GM13977 (cell line): ENCODE data around the gene ZNF771.
A peak's percentile ranks its signal among the peaks of the same experiment; 100 is the strongest.
"Not testable (repeated sequence)": the region's sequence is repeated elsewhere in the genome, so short reads cannot be mapped to it uniquely, and the experiment has no call there.

Experiments
- DNase-seq: peaks from one replicate; pipeline ENCODE4 v3.0.0; 2012; ENCODE audit warnings: low spot score
- in situ Hi-C: fragments of 300-500 bp; cut with MboI; formaldehyde crosslinking; loops from one replicate; pipeline ENCODE4 v1.12.0; 2022; ENCODE audit warnings: low sequenced_read_pairs, low pct_unique_long_range_greater_than_20kb, mixed read lengths, inconsistent platforms; ENCODE audit not compliant: unreplicated experiment
- TF ChIP-seq, protein P1 (sequence below): IDR thresholded peaks from 2 replicates; pipeline ENCODE4 v1.5.1; 2012; ENCODE audit warnings: mild to moderate bottlenecking, control low read depth; ENCODE audit not compliant: insufficient read depth; ENCODE audit errors: extremely low read depth, missing control alignments

ZNF771 gene

GRCh38 chr16:30395155-30395991 lies 12.0 kb upstream of the ZNF771 start, which contains the start of gene ZNF48:
TSS of gene ZNF48 (plus strand) at chr16:30395420. CDS start at chr16:30395795, 375 bp downstream.
- TF ChIP-seq, protein P1, sequence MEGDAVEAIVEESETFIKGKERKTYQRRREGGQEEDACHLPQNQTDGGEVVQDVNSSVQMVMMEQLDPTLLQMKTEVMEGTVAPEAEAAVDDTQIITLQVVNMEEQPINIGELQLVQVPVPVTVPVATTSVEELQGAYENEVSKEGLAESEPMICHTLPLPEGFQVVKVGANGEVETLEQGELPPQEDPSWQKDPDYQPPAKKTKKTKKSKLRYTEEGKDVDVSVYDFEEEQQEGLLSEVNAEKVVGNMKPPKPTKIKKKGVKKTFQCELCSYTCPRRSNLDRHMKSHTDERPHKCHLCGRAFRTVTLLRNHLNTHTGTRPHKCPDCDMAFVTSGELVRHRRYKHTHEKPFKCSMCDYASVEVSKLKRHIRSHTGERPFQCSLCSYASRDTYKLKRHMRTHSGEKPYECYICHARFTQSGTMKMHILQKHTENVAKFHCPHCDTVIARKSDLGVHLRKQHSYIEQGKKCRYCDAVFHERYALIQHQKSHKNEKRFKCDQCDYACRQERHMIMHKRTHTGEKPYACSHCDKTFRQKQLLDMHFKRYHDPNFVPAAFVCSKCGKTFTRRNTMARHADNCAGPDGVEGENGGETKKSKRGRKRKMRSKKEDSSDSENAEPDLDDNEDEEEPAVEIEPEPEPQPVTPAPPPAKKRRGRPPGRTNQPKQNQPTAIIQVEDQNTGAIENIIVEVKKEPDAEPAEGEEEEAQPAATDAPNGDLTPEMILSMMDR, result peak; percentile 65
- in situ Hi-C loops, result no loop called here
- DNase-seq, result peak; percentile 87

GRCh38 chr16:30395992-30396585 lies 11.3 kb upstream of the ZNF771 start:
- DNase-seq, result no peak
- TF ChIP-seq, protein P1, result no peak
- in situ Hi-C loops, result no loop called here

- DNase-seq, in situ Hi-C loops: not testable (repeated sequence)
Observed at GRCh38 chr16:30396627-30397026, 10.8 kb upstream of the ZNF771 start.

DNA sequence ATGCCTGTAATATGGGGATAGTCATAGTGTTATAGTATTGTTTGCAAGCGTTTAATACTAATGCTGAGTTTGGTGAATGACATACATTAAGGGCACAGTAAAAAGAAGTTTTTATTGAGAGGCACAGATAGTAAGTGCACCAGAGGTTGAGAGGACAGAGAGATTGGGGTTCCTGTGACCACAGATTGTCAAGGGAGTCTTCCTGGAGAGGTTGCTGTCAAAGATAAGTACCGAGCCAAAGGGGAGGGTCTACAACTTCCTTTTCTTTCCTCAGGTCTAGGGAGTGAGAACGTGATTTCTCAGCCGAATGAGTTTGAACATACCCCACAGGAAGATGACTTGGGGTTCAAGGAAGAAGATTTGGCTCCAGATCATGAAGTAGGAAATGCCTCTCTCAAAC lies 10.3 kb upstream of the ZNF771 start:
- TF ChIP-seq, protein P1, result no peak
- DNase-seq, result no peak
- in situ Hi-C loops, result no loop called here

DNA sequence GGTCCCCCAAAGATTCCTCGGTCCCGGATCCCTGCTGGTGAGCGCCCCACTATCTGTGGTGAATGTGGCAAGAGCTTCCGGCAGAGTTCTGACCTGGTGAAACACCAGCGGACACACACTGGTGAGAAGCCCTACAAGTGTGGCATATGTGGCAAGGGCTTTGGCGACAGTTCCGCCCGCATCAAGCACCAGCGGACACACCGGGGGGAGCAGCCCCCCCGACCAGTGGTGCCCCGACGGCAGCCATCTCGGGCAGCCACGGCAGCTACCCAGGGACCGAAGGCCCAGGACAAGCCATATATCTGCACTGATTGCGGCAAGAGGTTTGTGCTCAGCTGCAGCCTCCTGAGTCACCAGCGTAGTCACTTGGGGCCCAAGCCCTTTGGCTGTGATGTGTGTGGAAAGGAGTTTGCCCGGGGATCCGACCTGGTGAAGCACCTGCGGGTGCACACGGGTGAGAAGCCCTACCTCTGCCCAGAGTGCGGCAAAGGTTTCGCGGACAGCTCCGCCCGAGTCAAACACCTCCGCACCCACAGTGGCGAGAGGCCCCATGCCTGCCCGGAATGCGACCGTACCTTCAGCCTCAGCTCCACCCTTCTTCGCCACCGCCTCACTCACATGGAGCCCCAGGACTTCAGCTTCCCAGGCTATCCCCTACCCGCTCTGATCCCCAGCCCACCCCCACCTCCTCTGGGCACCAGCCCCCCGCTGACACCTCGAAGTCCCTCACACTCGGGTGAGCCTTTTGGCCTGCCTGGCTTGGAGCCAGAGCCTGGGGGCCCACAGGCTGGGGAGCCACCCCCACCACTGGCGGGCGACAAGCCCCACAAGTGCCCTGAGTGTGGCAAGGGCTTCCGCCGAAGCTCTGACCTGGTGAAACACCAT lies 9.4 kb upstream of the ZNF771 start:
- in situ Hi-C loops, result no loop called here
- TF ChIP-seq, protein P1, result no peak
- no peak for DNase-seq

DNA sequence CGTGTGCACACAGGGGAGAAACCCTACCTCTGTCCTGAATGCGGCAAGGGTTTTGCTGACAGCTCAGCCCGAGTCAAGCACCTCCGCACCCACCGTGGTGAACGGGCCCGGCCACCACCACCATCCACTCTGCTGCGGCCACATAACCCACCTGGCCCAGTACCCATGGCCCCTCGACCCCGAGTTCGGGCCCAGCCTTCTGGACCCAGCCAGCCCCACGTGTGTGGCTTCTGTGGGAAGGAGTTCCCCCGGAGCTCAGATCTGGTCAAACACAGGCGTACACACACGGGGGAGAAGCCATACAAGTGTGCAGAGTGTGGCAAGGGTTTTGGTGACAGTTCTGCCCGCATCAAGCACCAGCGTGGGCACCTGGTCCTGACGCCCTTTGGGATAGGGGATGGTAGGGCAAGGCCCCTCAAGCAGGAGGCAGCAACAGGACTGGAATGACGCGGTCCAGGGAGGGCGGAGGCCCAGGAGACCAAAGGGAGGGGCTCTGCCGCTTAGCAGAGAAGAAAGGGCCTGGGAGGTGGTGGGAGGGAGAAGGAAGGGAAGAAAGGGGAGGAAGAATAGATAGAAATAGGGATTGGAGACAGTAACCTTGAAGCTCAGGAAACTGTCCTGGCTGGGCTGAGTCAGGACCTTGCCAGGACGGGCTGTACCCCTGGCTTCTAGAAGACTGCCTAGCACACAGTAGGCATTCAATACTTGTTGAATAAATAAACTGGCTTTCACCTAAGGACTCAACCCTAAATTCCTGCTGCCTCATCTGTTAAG lies 8.6 kb upstream of the ZNF771 start:
- DNase-seq, result no peak
- in situ Hi-C loops, result no loop called here
- TF ChIP-seq, protein P1, result no peak
